HFF-Myc (cell line): ENCODE data around the gene CSH2.
"Not testable (repeated sequence)": the region's sequence is repeated elsewhere in the genome, so short reads cannot be mapped to it uniquely, and the experiment has no call there.

Source experiments
- DNase-seq: peaks from one replicate; pipeline ENCODE4 v3.0.0-alpha.2; 2011; ENCODE audit warnings: low read depth; ENCODE audit errors: extremely low read depth
- H3K4me3 ChIP-seq: replicated peaks from 2 replicates; pipeline ENCODE4 v1.5.1; 2011; ENCODE audit warnings: low read depth, mild to moderate bottlenecking, control low read depth, low read length
- CTCF ChIP-seq: IDR thresholded peaks from 2 replicates; pipeline ENCODE4 v1.5.1; 2012; ENCODE audit warnings: mild to moderate bottlenecking, low read depth, low read length, control low read depth; ENCODE audit errors: missing control alignments

Gene CSH2

GRCh38 chr17:63871646-63872365 lies 1.7 kb downstream of the CSH2 start:
- H3K4me3 ChIP-seq, DNase-seq: not testable (repeated sequence)

DNA sequence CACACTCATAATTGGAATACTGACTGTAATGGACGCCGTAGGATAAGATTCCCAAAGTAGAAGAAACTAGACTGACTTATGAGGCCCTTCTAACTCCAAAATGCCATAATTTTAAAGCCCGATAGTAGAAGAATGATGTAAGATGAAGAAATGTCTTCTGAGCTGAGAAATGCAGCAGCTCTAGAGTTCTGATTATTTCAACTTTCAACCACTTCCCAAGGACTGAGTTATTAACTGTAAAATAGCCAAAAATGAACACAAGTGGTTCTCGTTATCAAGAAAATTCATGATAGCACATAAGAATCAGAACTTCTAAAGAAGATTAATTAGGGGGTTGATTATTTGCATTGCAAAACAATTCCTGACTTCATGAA lies 3.2 kb downstream of the CSH2 start:
- H3K4me3 ChIP-seq, DNase-seq: not testable (repeated sequence)

DNA sequence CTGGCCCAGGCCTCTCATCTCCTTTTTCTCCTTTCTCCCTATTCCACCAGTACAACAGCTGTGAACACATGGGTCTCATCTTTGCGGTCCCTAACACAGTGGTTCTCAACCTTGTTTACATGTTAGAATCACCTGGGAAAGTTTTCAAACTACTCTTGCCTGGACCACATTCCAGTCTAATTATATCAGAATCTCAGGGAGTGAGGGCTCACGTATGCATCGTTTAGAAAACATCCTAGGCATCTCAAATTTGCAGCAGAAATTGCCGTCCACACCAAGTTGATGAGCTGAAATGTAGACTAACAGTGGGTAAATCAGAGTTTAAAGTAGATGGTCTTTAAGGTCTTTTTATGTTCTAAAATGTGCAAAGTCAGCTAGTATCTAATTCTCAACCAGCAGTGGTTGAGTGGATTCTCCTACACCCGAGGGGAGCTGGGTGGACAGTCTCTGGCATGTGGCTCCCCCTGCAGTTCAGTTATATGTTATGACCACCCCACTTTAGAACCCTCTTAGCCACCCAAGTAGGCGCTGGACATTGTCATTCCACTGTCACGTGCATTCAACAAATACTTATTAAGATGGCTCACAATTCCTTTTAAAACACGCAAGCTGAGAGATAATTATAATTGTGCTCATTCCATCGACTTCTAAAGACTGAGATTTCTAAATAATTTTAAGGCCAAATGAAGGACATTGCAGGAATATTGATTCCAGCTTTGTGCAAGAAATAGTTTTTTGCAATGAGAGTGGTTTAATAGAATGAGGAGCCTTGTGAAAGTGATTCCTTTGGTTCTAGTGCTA lies 3.8 kb downstream of the CSH2 start:
- not testable (repeated sequence) for H3K4me3 ChIP-seq, DNase-seq

- H3K4me3 ChIP-seq, DNase-seq: not testable (repeated sequence)
Observed at GRCh38 chr17:63866625-63867024, 6.9 kb downstream of the CSH2 start.

GRCh38 chr17:63859257-63859656 lies 14.2 kb downstream of the CSH2 start:
- DNase-seq: no peak
- H3K4me3 ChIP-seq: no peak overlapping the region
- no peak for TF ChIP-seq CTCF

GRCh38 chr17:63856425-63856824 lies 17.1 kb downstream of the CSH2 start:
- not testable (repeated sequence) for H3K4me3 ChIP-seq, DNase-seq

GRCh38 chr17:63855185-63855584 lies 18.3 kb downstream of the CSH2 start:
- TF ChIP-seq CTCF: no peak
- H3K4me3 ChIP-seq: no peak overlapping the region
- DNase-seq: no peak

- no peak overlapping the region for H3K4me3 ChIP-seq
- DNase-seq: no peak
- no peak for TF ChIP-seq CTCF
Observed at GRCh38 chr17:63854709-63855108, 18.8 kb downstream of the CSH2 start.

GRCh38 chr17:63853260-63853659 lies 20.2 kb downstream of the CSH2 start:
- DNase-seq: no peak
- no peak overlapping the region for H3K4me3 ChIP-seq
- no peak for TF ChIP-seq CTCF
